Activated naive CD8-positive, alpha-beta T cell treated with anti-CD3 and anti-CD28 coated beads for 36 hours (primary cell): ENCODE results near the gene TRPT1. TPM values are rescaled to one million over a fixed set of nuclear protein-coding genes. Genes with fewer than 3 reads are reported as not detected.

ENCODE experiments used
- DNase-seq: peaks from one replicate; pipeline ENCODE4 v3.0.0; 2021
- H3K27ac Mint-ChIP-seq: one replicate; pipeline ENCODE4 v1.8.0; 2022; ENCODE audit warnings: mild to moderate bottlenecking, moderate library complexity, mixed read lengths
- H3K27me3 Mint-ChIP-seq: one replicate; pipeline ENCODE4 v1.8.0; 2022; ENCODE audit warnings: mild to moderate bottlenecking, mixed read lengths
- H3K36me3 Mint-ChIP-seq: one replicate; pipeline ENCODE4 v1.8.0; 2021; ENCODE audit warnings: mild to moderate bottlenecking, mixed read lengths
- H3K4me1 Mint-ChIP-seq: one replicate; pipeline ENCODE4 v1.8.0; 2021; ENCODE audit warnings: mixed read lengths
- H3K4me3 Mint-ChIP-seq: one replicate; pipeline ENCODE4 v1.8.0; 2022; ENCODE audit warnings: mild to moderate bottlenecking, moderate library complexity, mixed read lengths
- H3K9me3 Mint-ChIP-seq: one replicate; pipeline ENCODE4 v1.8.0; 2022; ENCODE audit warnings: mixed read lengths
- total RNA-seq, 2 experiments: library from RNA; stranded (reverse); gene quantifications; one replicate each; pipeline ENCODE4 v1.2.3, GENCODE V29; 2021

TRPT1 gene
- total RNA-seq, 2 experiments from 2014 or later: 24.1 to 24.4 TPM

GRCh38 chr11:64218628-64219353 is 7.2 kb downstream of the TRPT1 start:
- Mint-ChIP-seq H3K36me3 (peaks cover 27% of the 10 kb centered on the region), H3K4me1 (peaks cover 12% of the 10 kb centered on the region), H3K4me3 (no peak overlapping the region), H3K27ac (peak overlapping the region; percentile 67), H3K27me3 (no peaks in the 10 kb centered on the region), H3K9me3 (no peaks in the 10 kb centered on the region)
- DNase-seq: no peak

GRCh38 chr11:64216879-64217278 is 9.1 kb downstream of the TRPT1 start:
- Mint-ChIP-seq H3K27ac (no peak overlapping the region), H3K36me3 (peaks cover 38% of the 10 kb centered on the region), H3K9me3 (no peaks in the 10 kb centered on the region), H3K4me3 (no peak overlapping the region), H3K27me3 (no peaks in the 10 kb centered on the region), H3K4me1 (peaks cover 21% of the 10 kb centered on the region)
- no peak for DNase-seq

DNA sequence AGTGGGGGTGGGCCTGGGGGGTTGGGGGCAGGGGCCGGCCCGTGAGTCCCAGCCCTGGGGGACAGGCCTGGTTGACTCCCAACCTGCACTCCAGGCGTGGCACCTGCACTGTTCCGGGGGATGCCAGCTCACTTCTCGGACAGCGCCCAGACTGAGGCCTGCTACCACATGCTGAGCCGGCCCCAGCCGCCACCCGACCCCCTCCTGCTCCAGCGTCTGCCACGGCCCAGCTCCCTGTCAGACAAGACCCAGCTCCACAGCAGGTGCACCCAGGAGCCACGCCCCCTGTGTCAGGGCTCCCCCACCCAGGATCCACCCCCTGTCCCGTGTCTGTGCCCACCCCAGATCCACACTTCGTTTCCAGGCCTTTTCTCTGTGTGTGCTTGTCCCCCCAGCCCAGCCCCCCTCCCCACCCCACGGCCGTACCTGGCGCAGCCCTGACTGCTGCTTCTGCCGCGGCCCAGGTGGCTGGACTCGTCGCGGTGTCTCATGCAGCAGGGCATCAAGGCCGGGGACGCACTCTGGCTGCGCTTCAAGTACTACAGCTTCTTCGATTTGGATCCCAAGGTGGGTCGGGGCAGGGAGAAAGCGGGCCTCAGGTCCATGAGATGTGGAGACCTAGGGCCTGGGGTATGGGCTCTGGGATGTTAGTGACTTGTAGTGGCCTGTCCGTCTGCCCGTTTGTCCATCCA is 14.7 kb downstream of the TRPT1 start:
- H3K4me1 Mint-ChIP-seq: peaks cover 33% of the 10 kb centered on the region
- H3K4me3 Mint-ChIP-seq: no peak overlapping the region
- H3K27ac Mint-ChIP-seq: no peak overlapping the region
- DNase-seq: no peak
- H3K27me3 Mint-ChIP-seq: no peaks in the 10 kb centered on the region
- H3K9me3 Mint-ChIP-seq: no peaks in the 10 kb centered on the region
- H3K36me3 Mint-ChIP-seq: peaks cover 51% of the 10 kb centered on the region

- H3K9me3 Mint-ChIP-seq: no peaks in the 10 kb centered on the region
- H3K27ac Mint-ChIP-seq: peak overlapping the region; percentile 66
- H3K36me3 Mint-ChIP-seq: peaks cover 58% of the 10 kb centered on the region
- H3K4me3 Mint-ChIP-seq: no peak overlapping the region
- no peaks in the 10 kb centered on the region for H3K27me3 Mint-ChIP-seq
- peaks cover 39% of the 10 kb centered on the region for H3K4me1 Mint-ChIP-seq
- DNase-seq: no peak
These were observed 15.5 kb downstream of the TRPT1 start for GRCh38 chr11:64210301-64211020.

DNA sequence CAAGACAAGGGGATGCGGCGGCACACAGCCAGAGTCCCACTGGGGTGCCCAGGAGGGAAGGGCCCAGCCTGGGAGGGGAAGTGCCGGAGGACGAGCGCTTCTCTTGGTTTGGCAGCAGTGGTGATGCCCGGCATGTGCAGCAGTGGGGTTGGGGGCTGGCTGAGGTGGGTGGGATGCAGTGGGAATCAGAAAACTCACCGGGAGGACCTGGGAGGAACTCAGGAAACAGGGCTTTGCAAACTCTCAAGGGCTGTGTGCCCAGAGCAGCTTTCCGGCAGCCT is 16.5 kb downstream of the TRPT1 start:
- Mint-ChIP-seq H3K4me3 (no peak overlapping the region), H3K4me1 (peaks cover 41% of the 10 kb centered on the region), H3K9me3 (no peaks in the 10 kb centered on the region), H3K36me3 (peaks cover 55% of the 10 kb centered on the region), H3K27ac (peak overlapping the region; percentile 48), H3K27me3 (no peaks in the 10 kb centered on the region)
- DNase-seq: no peak

- DNase-seq: no peak
- Mint-ChIP-seq H3K4me1 (peaks cover 46% of the 10 kb centered on the region), H3K27me3 (no peaks in the 10 kb centered on the region), H3K4me3 (peak overlapping the region; percentile 94), H3K36me3 (peaks cover 57% of the 10 kb centered on the region), H3K27ac (peak overlapping the region; percentile 98), H3K9me3 (no peaks in the 10 kb centered on the region)
These were observed 17.0 kb downstream of the TRPT1 start for GRCh38 chr11:64208796-64209562.

DNA sequence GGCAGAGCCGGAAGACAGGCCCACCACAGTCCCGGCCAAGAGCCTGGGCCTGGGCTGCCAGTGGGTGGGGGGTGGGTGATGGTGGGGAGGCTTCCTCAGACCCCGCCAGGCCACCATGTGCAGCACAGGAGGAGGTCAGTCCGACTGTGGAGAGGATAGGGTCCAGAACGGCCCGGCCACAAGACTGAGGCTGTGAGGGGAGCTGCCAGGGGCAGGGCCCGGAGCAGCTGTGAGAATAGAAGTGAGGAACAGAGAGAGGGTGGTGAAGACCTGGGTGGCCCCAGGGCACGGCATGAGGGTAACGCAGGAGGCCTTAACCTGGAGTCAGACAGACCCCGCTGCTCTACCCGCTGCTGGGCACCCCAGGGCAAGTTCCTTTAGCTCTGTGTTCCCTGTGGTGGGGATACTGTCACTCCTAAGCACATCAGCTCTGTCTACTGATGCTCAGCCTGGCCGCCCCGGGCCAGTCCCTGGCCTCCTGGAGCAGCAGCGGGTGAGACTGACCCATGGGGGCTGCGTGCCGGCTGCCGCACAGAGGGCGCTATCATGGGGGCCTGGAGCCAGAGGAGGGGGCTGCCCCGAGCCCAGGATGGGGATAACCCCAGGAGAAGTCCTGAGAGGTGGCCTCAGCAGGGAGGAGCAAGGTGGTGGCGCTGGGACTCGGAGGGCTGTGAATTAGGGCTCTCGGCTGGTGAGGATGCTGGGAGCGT is 17.7 kb downstream of the TRPT1 start:
- H3K27ac Mint-ChIP-seq: peak overlapping the region; percentile 98
- H3K4me3 Mint-ChIP-seq: peak overlapping the region; percentile 94
- no peak for DNase-seq
- no peaks in the 10 kb centered on the region for H3K27me3 Mint-ChIP-seq
- no peaks in the 10 kb centered on the region for H3K9me3 Mint-ChIP-seq
- peaks cover 47% of the 10 kb centered on the region for H3K4me1 Mint-ChIP-seq
- peaks cover 57% of the 10 kb centered on the region for H3K36me3 Mint-ChIP-seq

DNA sequence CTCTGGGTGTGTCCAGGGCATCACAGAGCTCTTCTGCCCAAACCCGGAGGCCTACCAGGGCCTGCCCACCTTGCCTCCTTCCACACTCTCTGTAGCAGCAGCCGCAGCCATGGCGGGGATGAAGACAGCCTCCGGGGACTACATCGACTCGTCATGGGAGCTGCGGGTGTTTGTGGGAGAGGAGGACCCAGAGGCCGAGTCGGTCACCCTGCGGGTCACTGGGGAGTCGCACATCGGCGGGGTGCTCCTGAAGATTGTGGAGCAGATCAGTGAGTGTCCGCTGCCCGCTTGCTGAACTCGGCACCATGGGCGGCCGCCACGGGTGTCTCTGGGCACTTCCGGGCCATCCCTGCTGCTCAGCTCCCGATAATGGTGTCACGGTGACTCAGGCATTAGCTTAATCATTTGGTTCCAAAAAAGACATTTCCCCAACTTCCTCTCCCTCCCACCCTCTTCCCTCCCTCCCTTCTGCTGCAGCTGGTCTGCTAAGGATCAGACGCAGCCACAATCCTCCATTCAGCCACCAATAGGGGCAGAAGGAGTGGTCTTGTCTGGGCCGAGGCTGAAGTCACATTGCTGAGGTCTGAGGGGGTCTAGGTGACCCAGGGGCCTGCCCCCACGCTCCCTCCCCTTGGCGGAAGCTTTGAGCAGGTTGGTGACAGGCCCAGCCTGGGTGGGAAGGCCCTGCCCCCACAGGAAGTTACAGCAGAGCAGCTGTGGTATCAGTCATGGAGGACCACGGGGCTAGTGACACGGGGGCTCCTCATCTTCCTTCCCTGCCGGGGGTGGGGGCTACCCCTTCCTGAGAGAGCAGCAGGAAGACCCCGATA is 18.5 kb downstream of the TRPT1 start:
- Mint-ChIP-seq H3K4me3 (peak overlapping the region; percentile 94), H3K27me3 (no peaks in the 10 kb centered on the region), H3K27ac (peak overlapping the region; percentile 98), H3K4me1 (peaks cover 46% of the 10 kb centered on the region), H3K9me3 (no peaks in the 10 kb centered on the region), H3K36me3 (peaks cover 53% of the 10 kb centered on the region)
- peak; percentile 90 for DNase-seq

DNA sequence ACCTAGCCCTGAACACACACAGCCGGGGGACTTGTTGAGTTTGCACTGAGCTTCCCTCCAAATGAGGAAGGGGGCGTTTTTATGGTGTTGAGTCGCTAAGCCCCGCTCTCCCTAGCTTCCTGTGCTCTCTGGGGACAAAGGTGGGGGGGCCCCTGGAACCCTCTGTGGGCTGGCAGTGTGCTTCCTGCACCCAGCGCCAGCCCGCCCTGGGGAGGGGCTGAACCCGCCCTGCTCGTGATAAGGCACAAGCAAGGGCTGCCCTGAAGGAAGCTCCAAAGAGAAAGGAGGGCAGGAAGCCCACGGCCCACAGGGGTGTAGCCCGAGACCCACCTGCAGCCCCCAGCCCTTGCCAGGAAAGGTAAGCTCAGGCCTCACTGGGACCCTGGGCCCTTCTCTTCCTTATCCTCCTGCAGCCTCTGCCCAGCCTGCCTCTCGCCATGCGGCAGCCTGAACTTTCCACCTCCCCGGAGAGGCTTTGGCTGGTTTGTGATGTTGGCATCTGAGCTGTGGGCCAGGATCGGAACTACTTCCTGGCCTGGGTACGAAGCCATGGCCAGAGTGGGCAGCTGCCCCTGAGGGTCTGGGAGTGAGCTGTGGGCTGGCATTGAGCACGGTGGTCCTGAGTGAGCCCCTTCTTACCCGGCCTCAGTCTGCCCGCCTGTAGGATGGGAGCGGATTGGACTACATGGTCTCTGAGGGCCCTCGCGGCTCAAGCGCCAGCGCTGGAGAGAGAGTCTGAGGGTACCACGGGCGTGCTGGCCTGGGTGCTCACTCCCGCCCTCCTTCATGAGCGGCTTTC is 19.3 kb downstream of the TRPT1 start, which contains the start of gene FERMT3:
Gene FERMT3, plus strand, starts transcription at position 265 of the 799 bp plus-strand sequence. CDS start 644 bp downstream, outside the sequence.
- Mint-ChIP-seq H3K27me3 (no peaks in the 10 kb centered on the region), H3K4me1 (peaks cover 40% of the 10 kb centered on the region), H3K9me3 (no peaks in the 10 kb centered on the region), H3K36me3 (peaks cover 51% of the 10 kb centered on the region), H3K4me3 (peak within 1 kb of the TSS; percentile 94), H3K27ac (peak within 1 kb of the TSS; percentile 98)
- peak; percentile 85 for DNase-seq

- H3K27ac Mint-ChIP-seq: peak overlapping the region; percentile 75
- peaks cover 33% of the 10 kb centered on the region for H3K4me1 Mint-ChIP-seq
- H3K9me3 Mint-ChIP-seq: no peaks in the 10 kb centered on the region
- H3K27me3 Mint-ChIP-seq: no peaks in the 10 kb centered on the region
- peak; percentile 75 for DNase-seq
- H3K36me3 Mint-ChIP-seq: peaks cover 56% of the 10 kb centered on the region
- peak overlapping the region; percentile 66 for H3K4me3 Mint-ChIP-seq
These were observed 21.5 kb downstream of the TRPT1 start for GRCh38 chr11:64204464-64204989.

GRCh38 chr11:64204080-64204440 is 21.9 kb downstream of the TRPT1 start:
- H3K4me3 Mint-ChIP-seq: no peak overlapping the region
- H3K36me3 Mint-ChIP-seq: peaks cover 54% of the 10 kb centered on the region
- peaks cover 28% of the 10 kb centered on the region for H3K4me1 Mint-ChIP-seq
- H3K27me3 Mint-ChIP-seq: no peaks in the 10 kb centered on the region
- no peaks in the 10 kb centered on the region for H3K9me3 Mint-ChIP-seq
- H3K27ac Mint-ChIP-seq: peak overlapping the region; percentile 42
- no peak for DNase-seq

- H3K36me3 Mint-ChIP-seq: peaks cover 51% of the 10 kb centered on the region
- H3K27ac Mint-ChIP-seq: peak overlapping the region; percentile 42
- no peak for DNase-seq
- H3K27me3 Mint-ChIP-seq: no peaks in the 10 kb centered on the region
- H3K9me3 Mint-ChIP-seq: no peaks in the 10 kb centered on the region
- H3K4me1 Mint-ChIP-seq: peaks cover 25% of the 10 kb centered on the region
- peak overlapping the region; percentile 12 for H3K4me3 Mint-ChIP-seq
These were observed 22.4 kb downstream of the TRPT1 start for GRCh38 chr11:64203421-64204079.
